Measurements from ENCODE around the gene C1QTNF6. TPM values are rescaled to one million over a fixed set of nuclear protein-coding genes. Genes with fewer than 3 reads are reported as not detected.

Gene C1QTNF6
- total RNA-seq, 1 experiment from 2014 or later, result 1.7 TPM

GRCh38 chr22:37211075-37211865 is 23.2 kb upstream of the C1QTNF6 start:
- peaks cover 5% of the 10 kb centered on the region for H3K4me1 ChIP-seq (ENCODE audit: low read length)
- H3K9ac ChIP-seq (ENCODE audit: low read length), result no peak overlapping the region
- no peaks in the 10 kb centered on the region for H3K79me2 ChIP-seq (ENCODE audit: low read length)
- no peaks in the 10 kb centered on the region for H3K36me3 ChIP-seq (ENCODE audit: insufficient read depth, low read length)
- H3K27ac ChIP-seq (ENCODE audit: low read length), result no peak overlapping the region
- H2AFZ ChIP-seq (ENCODE audit: low read length), result no peak overlapping the region
- no peak for DNase-seq
- no peaks in the 10 kb centered on the region for H3K9me3 ChIP-seq (ENCODE audit: low read length)
- H3K4me3 ChIP-seq (ENCODE audit: low read length), result no peak overlapping the region
- H3K4me2 ChIP-seq (ENCODE audit: low read depth, low read length, poor library complexity, severe bottlenecking), result no peak overlapping the region
- H4K20me1 ChIP-seq (ENCODE audit: insufficient read depth, low read depth, low read length), result no peaks in the 10 kb centered on the region
- H3K27me3 ChIP-seq (ENCODE audit: low read length), result no peaks in the 10 kb centered on the region
- H3K9me2 ChIP-seq (replicated peaks; ENCODE audit: insufficient read depth, low read length), result no peaks in the 10 kb centered on the region

GRCh38 chr22:37210041-37210803 is 22.2 kb upstream of the C1QTNF6 start:
- no peak for DNase-seq
- Histone ChIP-seq H3K27ac (ENCODE audit: low read length) (no peak overlapping the region), H3K4me2 (ENCODE audit: low read depth, low read length, poor library complexity, severe bottlenecking) (no peak overlapping the region), H3K4me3 (ENCODE audit: low read length) (no peak overlapping the region), H3K9me2 (replicated peaks; ENCODE audit: insufficient read depth, low read length) (no peaks in the 10 kb centered on the region), H3K79me2 (ENCODE audit: low read length) (no peaks in the 10 kb centered on the region), H3K4me1 (ENCODE audit: low read length) (peaks cover 5% of the 10 kb centered on the region), H3K9me3 (ENCODE audit: low read length) (no peaks in the 10 kb centered on the region), H2AFZ (ENCODE audit: low read length) (no peak overlapping the region), H3K27me3 (ENCODE audit: low read length) (no peaks in the 10 kb centered on the region), H3K36me3 (ENCODE audit: insufficient read depth, low read length) (no peaks in the 10 kb centered on the region), H3K9ac (ENCODE audit: low read length) (no peak overlapping the region), H4K20me1 (ENCODE audit: insufficient read depth, low read depth, low read length) (no peaks in the 10 kb centered on the region)

- H3K4me3 ChIP-seq (ENCODE audit: low read length), result no peak overlapping the region
- no peaks in the 10 kb centered on the region for H3K79me2 ChIP-seq (ENCODE audit: low read length)
- H3K4me2 ChIP-seq (ENCODE audit: low read depth, low read length, poor library complexity, severe bottlenecking), result no peak overlapping the region
- H3K27ac ChIP-seq (ENCODE audit: low read length), result no peak overlapping the region
- H3K4me1 ChIP-seq (ENCODE audit: low read length), result peaks cover 5% of the 10 kb centered on the region
- no peaks in the 10 kb centered on the region for H4K20me1 ChIP-seq (ENCODE audit: insufficient read depth, low read depth, low read length)
- no peak overlapping the region for H3K9ac ChIP-seq (ENCODE audit: low read length)
- H3K9me2 ChIP-seq (replicated peaks; ENCODE audit: insufficient read depth, low read length), result no peaks in the 10 kb centered on the region
- DNase-seq, result no peak
- H3K27me3 ChIP-seq (ENCODE audit: low read length), result no peaks in the 10 kb centered on the region
- H3K9me3 ChIP-seq (ENCODE audit: low read length), result no peaks in the 10 kb centered on the region
- H3K36me3 ChIP-seq (ENCODE audit: insufficient read depth, low read length), result no peaks in the 10 kb centered on the region
- H2AFZ ChIP-seq (ENCODE audit: low read length), result no peak overlapping the region
Observed at GRCh38 chr22:37209140-37209845, 21.2 kb upstream of the C1QTNF6 start.

GRCh38 chr22:37208401-37209139 is 20.5 kb upstream of the C1QTNF6 start:
- no peak overlapping the region for H3K4me2 ChIP-seq (ENCODE audit: low read depth, low read length, poor library complexity, severe bottlenecking)
- H4K20me1 ChIP-seq (ENCODE audit: insufficient read depth, low read depth, low read length), result no peaks in the 10 kb centered on the region
- peaks cover 5% of the 10 kb centered on the region for H3K4me1 ChIP-seq (ENCODE audit: low read length)
- H3K4me3 ChIP-seq (ENCODE audit: low read length), result no peak overlapping the region
- DNase-seq, result no peak
- no peak overlapping the region for H2AFZ ChIP-seq (ENCODE audit: low read length)
- H3K79me2 ChIP-seq (ENCODE audit: low read length), result no peaks in the 10 kb centered on the region
- no peaks in the 10 kb centered on the region for H3K9me2 ChIP-seq (replicated peaks; ENCODE audit: insufficient read depth, low read length)
- H3K27me3 ChIP-seq (ENCODE audit: low read length), result no peaks in the 10 kb centered on the region
- H3K9me3 ChIP-seq (ENCODE audit: low read length), result no peaks in the 10 kb centered on the region
- H3K9ac ChIP-seq (ENCODE audit: low read length), result no peak overlapping the region
- no peak overlapping the region for H3K27ac ChIP-seq (ENCODE audit: low read length)
- H3K36me3 ChIP-seq (ENCODE audit: insufficient read depth, low read length), result no peaks in the 10 kb centered on the region

GRCh38 chr22:37207981-37208380 is 19.9 kb upstream of the C1QTNF6 start:
- Histone ChIP-seq H3K36me3 (ENCODE audit: insufficient read depth, low read length) (no peaks in the 10 kb centered on the region), H3K4me1 (ENCODE audit: low read length) (peaks cover 5% of the 10 kb centered on the region), H3K4me3 (ENCODE audit: low read length) (no peak overlapping the region), H3K9ac (ENCODE audit: low read length) (no peak overlapping the region), H3K27ac (ENCODE audit: low read length) (no peak overlapping the region), H3K79me2 (ENCODE audit: low read length) (no peaks in the 10 kb centered on the region), H2AFZ (ENCODE audit: low read length) (no peak overlapping the region), H3K9me2 (replicated peaks; ENCODE audit: insufficient read depth, low read length) (no peaks in the 10 kb centered on the region), H3K9me3 (ENCODE audit: low read length) (no peaks in the 10 kb centered on the region), H4K20me1 (ENCODE audit: insufficient read depth, low read depth, low read length) (no peaks in the 10 kb centered on the region), H3K27me3 (ENCODE audit: low read length) (no peaks in the 10 kb centered on the region), H3K4me2 (ENCODE audit: low read depth, low read length, poor library complexity, severe bottlenecking) (no peak overlapping the region)
- DNase-seq, result no peak

GRCh38 chr22:37206841-37207821 is 19.1 kb upstream of the C1QTNF6 start:
- Histone ChIP-seq H3K27ac (ENCODE audit: low read length) (no peak overlapping the region), H3K4me2 (ENCODE audit: low read depth, low read length, poor library complexity, severe bottlenecking) (no peak overlapping the region), H3K36me3 (ENCODE audit: insufficient read depth, low read length) (no peaks in the 10 kb centered on the region), H3K9me2 (replicated peaks; ENCODE audit: insufficient read depth, low read length) (no peaks in the 10 kb centered on the region), H3K27me3 (ENCODE audit: low read length) (no peaks in the 10 kb centered on the region), H4K20me1 (ENCODE audit: insufficient read depth, low read depth, low read length) (no peaks in the 10 kb centered on the region), H3K79me2 (ENCODE audit: low read length) (no peaks in the 10 kb centered on the region), H3K9ac (ENCODE audit: low read length) (no peak overlapping the region), H2AFZ (ENCODE audit: low read length) (no peak overlapping the region), H3K4me1 (ENCODE audit: low read length) (peaks cover 4% of the 10 kb centered on the region), H3K9me3 (ENCODE audit: low read length) (no peaks in the 10 kb centered on the region), H3K4me3 (ENCODE audit: low read length) (no peak overlapping the region)
- DNase-seq, result no peak

- Histone ChIP-seq H3K36me3 (ENCODE audit: insufficient read depth, low read length) (no peaks in the 10 kb centered on the region), H3K4me1 (ENCODE audit: low read length) (no peaks in the 10 kb centered on the region)
- DNase-seq, result no peak
Observed at GRCh38 chr22:37206118-37206840, 18.2 kb upstream of the C1QTNF6 start.

More at GRCh38 chr22:37206118-37206840, 18.2 kb upstream of the C1QTNF6 start:
- H2AFZ ChIP-seq (ENCODE audit: low read length), result no peak overlapping the region
- no peaks in the 10 kb centered on the region for H3K9me3 ChIP-seq (ENCODE audit: low read length)
- no peak overlapping the region for H3K4me2 ChIP-seq (ENCODE audit: low read depth, low read length, poor library complexity, severe bottlenecking)
- H3K9ac ChIP-seq (ENCODE audit: low read length), result no peak overlapping the region
- no peaks in the 10 kb centered on the region for H4K20me1 ChIP-seq (ENCODE audit: insufficient read depth, low read depth, low read length)
- no peaks in the 10 kb centered on the region for H3K27me3 ChIP-seq (ENCODE audit: low read length)
- H3K27ac ChIP-seq (ENCODE audit: low read length), result no peak overlapping the region
- H3K9me2 ChIP-seq (replicated peaks; ENCODE audit: insufficient read depth, low read length), result no peaks in the 10 kb centered on the region
- H3K4me3 ChIP-seq (ENCODE audit: low read length), result no peak overlapping the region
- H3K79me2 ChIP-seq (ENCODE audit: low read length), result no peaks in the 10 kb centered on the region

All from Karpas-422 (cell line).